Uterus (tissue), 4 donors: ENCODE data around the gene DUSP1. TPM values are rescaled to one million over a fixed set of nuclear protein-coding genes. Genes with fewer than 3 reads are reported as not detected.
"Not testable (repeated sequence)": the region's sequence is repeated elsewhere in the genome, so short reads cannot be mapped to it uniquely, and the experiment has no call there.

Experiments used
- DNase-seq, 2 donors: peaks; one replicate each; pipeline ENCODE4 v3.0.0-alpha.2; 2019 to 2020
- H3K27ac ChIP-seq, 2 donors: fragments of 200-600 bp; sonication (generic); 1 replicate in 1 of 2; 2 replicates in 1 of 2; pipeline ENCODE4 v1.5.1; 2016 to 2018
- H3K27me3 ChIP-seq, 2 donors: fragments of 200-600 bp; sonication (generic); one replicate each; pipeline ENCODE4 v1.5.1; 2018 to 2019; ENCODE audit warnings: control low read depth in 1 of 2
- H3K36me3 ChIP-seq, 2 donors: fragments of 200-600 bp; sonication (generic); one replicate each; pipeline ENCODE4 v1.5.1; 2019; ENCODE audit warnings: control low read depth in 1 of 2
- H3K4me1 ChIP-seq, 2 donors: fragments of 200-600 bp; sonication (generic); one replicate each; pipeline ENCODE4 v1.5.1; 2018 to 2019; ENCODE audit warnings: control low read depth in 1 of 2
- H3K4me3 ChIP-seq, 2 donors: fragments of 200-600 bp; sonication (generic); 1 replicate in 1 of 2; 2 replicates in 1 of 2; pipeline ENCODE4 v1.5.1; 2018 to 2019; ENCODE audit warnings: mild to moderate bottlenecking in 1 of 2
- H3K9me3 ChIP-seq, 2 donors: fragments of 200-600 bp; sonication (generic); one replicate each; pipeline ENCODE4 v1.5.1; 2019; ENCODE audit warnings: control low read depth in 1 of 2
- POLR2A ChIP-seq, 2 donors: fragments of 450-650 bp; IDR thresholded peaks; one replicate each; pipeline ENCODE4 v1.6.1; 2016; ENCODE audit warnings: antibody characterized with exemption in 2 of 2, mild to moderate bottlenecking in 1 of 2, moderate library complexity in 1 of 2
- intact Hi-C: fragments of 100-400 bp; cut with DNase I; formaldehyde crosslinking; loops from one replicate; pipeline ENCODE4 v1.15.1; 2023; ENCODE audit warnings: low total_unique reads
- total RNA-seq, 4 donors: library from RNA; depleted of rRNA in 3 of 4; stranded (reverse); fragments of >200 nt in 3 of 4; gene quantifications; one replicate each; pipeline versions ENCODE4 v1.1.0 to v1.2.4, GENCODE V29; 2014 to 2023
- TF ChIP-seq, protein P1 (sequence below), 4 experiments: fragments of 200-600 bp in 2 of 4; fragments of 450-650 bp in 2 of 4; sonication (generic) in 2 of 4; IDR thresholded peaks; one replicate each; pipeline ENCODE4 v1.5.1; 2016 to 2019; ENCODE audit warnings: antibody characterized with exemption in 4 of 4, mild to moderate bottlenecking in 2 of 4, moderate library complexity in 1 of 4
- donor health status: DM: yes; HTN: yes; CAD: no.

DUSP1 gene
- total RNA-seq, 4 donors from 2014 or later: 189 to 2,046 (median 515) TPM

DNA sequence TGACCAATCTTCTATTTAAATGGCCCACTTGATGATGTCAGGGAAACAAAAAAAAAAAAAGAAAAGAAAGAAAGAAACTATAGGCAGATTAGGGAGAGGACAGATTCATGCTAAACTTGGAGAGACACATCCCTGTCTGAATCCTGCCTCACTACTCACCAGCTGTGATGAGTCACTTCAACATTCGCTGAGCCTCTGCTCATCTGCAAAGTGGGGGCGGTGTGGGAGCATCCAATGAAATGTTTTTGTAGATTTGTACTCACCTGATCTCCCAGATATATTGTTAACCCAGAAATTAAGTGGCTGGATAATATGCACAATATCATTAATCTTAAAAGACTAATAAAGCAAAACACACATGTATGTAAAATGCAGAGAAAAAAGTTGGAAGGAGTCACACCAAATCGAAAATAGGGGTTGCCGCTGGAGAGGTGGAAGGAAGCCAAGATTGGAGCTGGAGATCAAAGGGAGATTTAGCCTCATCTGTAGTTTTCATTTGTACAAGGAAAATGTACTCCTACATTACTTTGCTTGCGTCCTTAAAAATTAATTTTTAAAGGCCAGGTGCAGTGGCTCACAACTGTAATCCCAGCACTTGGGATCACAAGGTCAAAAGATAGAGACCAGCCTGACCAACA lies 46.0 kb upstream of the DUSP1 start:
- TF ChIP-seq POLR2A (IDR thresholded peaks at IDR 0.05): no peak
- TF ChIP-seq, protein P1, sequence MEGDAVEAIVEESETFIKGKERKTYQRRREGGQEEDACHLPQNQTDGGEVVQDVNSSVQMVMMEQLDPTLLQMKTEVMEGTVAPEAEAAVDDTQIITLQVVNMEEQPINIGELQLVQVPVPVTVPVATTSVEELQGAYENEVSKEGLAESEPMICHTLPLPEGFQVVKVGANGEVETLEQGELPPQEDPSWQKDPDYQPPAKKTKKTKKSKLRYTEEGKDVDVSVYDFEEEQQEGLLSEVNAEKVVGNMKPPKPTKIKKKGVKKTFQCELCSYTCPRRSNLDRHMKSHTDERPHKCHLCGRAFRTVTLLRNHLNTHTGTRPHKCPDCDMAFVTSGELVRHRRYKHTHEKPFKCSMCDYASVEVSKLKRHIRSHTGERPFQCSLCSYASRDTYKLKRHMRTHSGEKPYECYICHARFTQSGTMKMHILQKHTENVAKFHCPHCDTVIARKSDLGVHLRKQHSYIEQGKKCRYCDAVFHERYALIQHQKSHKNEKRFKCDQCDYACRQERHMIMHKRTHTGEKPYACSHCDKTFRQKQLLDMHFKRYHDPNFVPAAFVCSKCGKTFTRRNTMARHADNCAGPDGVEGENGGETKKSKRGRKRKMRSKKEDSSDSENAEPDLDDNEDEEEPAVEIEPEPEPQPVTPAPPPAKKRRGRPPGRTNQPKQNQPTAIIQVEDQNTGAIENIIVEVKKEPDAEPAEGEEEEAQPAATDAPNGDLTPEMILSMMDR (IDR thresholded peaks at IDR 0.05): no peak
- intact Hi-C loops: no loop called here
- Histone ChIP-seq H3K4me3 (no peak overlapping the region), H3K36me3 (no peaks in the 10 kb centered on the region), H3K27ac (peak overlapping the region; percentile 71 to 77), H3K27me3 (no peaks in the 10 kb centered on the region), H3K9me3 (no peaks in the 10 kb centered on the region), H3K4me1 (peaks cover 0 to 4% of the 10 kb centered on the region in 2 donors)
- peak; percentile 57 to 81 for DNase-seq

DNA sequence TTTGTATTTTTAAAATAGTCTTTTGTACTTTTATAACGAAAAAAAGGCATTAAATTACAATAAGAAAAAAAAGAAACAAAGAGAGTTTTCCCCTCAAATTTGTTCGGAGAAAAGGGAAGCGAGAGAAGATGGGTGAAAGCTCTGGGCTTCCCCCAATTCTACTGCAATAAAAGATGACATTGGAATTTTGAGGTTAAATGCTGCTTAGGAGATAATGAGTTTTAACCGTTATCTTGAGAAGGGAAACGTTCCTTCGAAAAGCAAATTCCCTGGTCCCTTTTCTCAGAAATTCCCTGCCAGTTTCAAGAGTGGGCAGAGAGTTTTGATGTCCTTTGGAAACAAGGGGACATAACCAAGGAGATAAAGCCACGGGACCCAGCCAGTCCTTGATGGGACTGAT lies 44.6 kb upstream of the DUSP1 start:
- TF ChIP-seq, protein P1 (IDR thresholded peaks at IDR 0.05): no peak
- no peak for TF ChIP-seq POLR2A (IDR thresholded peaks at IDR 0.05)
- peaks cover 0 to 4% of the 10 kb centered on the region in 2 donors for H3K4me1 ChIP-seq
- peak overlapping the region in 1 of 2 donors; percentile 71 for H3K27ac ChIP-seq
- intact Hi-C loops: no loop called here
- H3K36me3 ChIP-seq: no peaks in the 10 kb centered on the region
- no peak overlapping the region for H3K4me3 ChIP-seq
- H3K9me3 ChIP-seq: no peaks in the 10 kb centered on the region
- no peaks in the 10 kb centered on the region for H3K27me3 ChIP-seq
- DNase-seq: no peak

DNA sequence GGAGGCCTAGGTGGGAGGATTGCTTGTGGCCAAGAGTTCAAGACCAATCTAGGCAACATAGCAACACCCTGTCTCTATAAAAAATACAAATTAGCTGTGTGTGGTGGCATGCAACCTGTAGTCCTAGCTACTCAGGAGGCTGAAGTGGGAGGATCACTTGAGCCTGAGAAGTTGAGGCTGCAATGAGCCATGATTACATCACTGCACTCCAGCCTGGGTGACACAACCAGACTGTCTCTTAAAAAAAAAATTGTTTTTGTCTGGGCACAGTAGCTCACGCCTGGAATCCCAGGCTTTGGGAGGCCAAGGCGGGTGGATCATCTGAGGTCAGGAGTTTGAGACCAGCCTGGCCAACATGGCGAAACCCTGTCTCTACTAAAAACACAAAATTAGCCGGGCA lies 40.0 kb upstream of the DUSP1 start:
- H3K27me3 ChIP-seq, H3K4me1 ChIP-seq, H3K27ac ChIP-seq, H3K36me3 ChIP-seq, DNase-seq, H3K9me3 ChIP-seq, intact Hi-C loops, H3K4me3 ChIP-seq: not testable (repeated sequence)

GRCh38 chr5:172809774-172810173 lies 38.8 kb upstream of the DUSP1 start:
- intact Hi-C loops: no loop called here
- H3K4me3 ChIP-seq: no peak overlapping the region
- peaks cover 0 to 5% of the 10 kb centered on the region in 2 donors for H3K9me3 ChIP-seq
- TF ChIP-seq, protein P1 (IDR thresholded peaks at IDR 0.05): no peak
- no peak for TF ChIP-seq POLR2A (IDR thresholded peaks at IDR 0.05)
- no peaks in the 10 kb centered on the region for H3K4me1 ChIP-seq
- no peaks in the 10 kb centered on the region for H3K27me3 ChIP-seq
- DNase-seq: no peak
- H3K36me3 ChIP-seq: no peaks in the 10 kb centered on the region
- H3K27ac ChIP-seq: no peak overlapping the region

GRCh38 chr5:172807766-172808311 lies 36.8 kb upstream of the DUSP1 start:
- TF ChIP-seq, protein P1 (IDR thresholded peaks at IDR 0.05): no peak
- TF ChIP-seq POLR2A (IDR thresholded peaks at IDR 0.05): no peak
- peak overlapping the region; percentile 51 to 83 for H3K27ac ChIP-seq

More at GRCh38 chr5:172807766-172808311, 36.8 kb upstream of the DUSP1 start:
- no peak for DNase-seq
- Histone ChIP-seq H3K4me3 (peak overlapping the region in 1 of 2 donors; percentile 11), H3K4me1 (no peaks in the 10 kb centered on the region), H3K9me3 (peaks cover 0 to 5% of the 10 kb centered on the region in 2 donors), H3K36me3 (no peaks in the 10 kb centered on the region), H3K27me3 (no peaks in the 10 kb centered on the region)
- intact Hi-C loops: no loop called here
